SH-SY5Y (cell line): Measurements from ENCODE around the gene PRR35.

Experiments
- GATA2 ChIP-seq: IDR thresholded peaks from 2 replicates; pipeline ENCODE4 v1.6.1; 2011; ENCODE audit warnings: mild to moderate bottlenecking, low read depth, low read length
- GATA3 ChIP-seq: IDR thresholded peaks from 2 replicates; pipeline ENCODE4 v1.6.1; 2011; ENCODE audit warnings: low read depth, mild to moderate bottlenecking, low read length, moderate library complexity

DNA sequence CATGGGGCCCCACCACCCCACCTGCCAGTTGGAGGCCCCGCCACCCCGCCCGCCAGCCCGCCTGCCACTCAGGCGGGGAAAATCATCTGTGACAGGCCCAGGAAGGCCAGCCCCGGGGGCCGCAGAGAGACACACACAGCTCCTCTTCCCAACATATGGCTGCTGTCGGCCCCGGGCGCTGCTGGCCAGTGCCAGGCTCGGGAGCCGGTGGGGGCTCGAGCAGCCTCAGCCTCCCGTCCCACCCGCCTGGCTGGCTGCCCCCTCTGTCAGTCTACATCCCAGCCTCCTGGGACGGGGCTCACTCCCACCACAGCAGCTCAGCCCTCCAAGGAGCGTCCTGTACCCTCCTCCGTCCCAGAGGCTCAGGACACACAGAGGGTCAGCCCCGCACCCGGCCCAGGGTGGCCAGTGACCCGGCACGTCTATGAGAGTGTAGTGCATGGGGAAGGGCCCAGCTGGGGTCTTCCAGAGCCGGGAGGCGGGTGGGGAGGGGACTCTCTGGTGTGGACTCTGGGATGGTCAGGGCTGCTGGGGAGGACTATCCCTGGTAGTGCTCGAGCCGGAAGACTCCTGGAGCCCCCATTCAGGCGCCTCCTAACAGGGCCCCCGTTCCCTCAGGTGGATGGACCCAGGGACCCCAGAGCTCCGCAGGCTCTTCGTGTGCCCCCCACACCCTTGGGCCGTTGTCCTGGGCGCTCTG is 3.6 kb upstream of the PRR35 start:
- TF ChIP-seq GATA2 (no peak), GATA3 (no peak)
